ENCODE measurements around the gene SH3RF3. TPM values are rescaled to one million over a fixed set of nuclear protein-coding genes. Genes with fewer than 3 reads are reported as not detected.
A peak's percentile ranks its signal among the peaks of the same experiment; 100 is the strongest.

SH3RF3 gene
- total RNA-seq, 6 donors from 2014 or later, result 4.1 to 21.0 (median 8.0) TPM

GRCh38 chr2:109447251-109447661, 318.3 kb downstream of the SH3RF3 start:
- H3K9me3 ChIP-seq, result peaks cover 3 to 13% (median 8%) of the 10 kb centered on the region in 4 donors
- peaks cover 0 to 4% (median 0%) of the 10 kb centered on the region in 4 donors for H3K4me1 ChIP-seq
- peaks cover 0 to 16% (median 0%) of the 10 kb centered on the region in 4 donors for H3K36me3 ChIP-seq
- ATAC-seq (ENCODE audit: low FRiP score in 2 of 2), result peak in 1 of 2 donors; percentile 75
- WGBS, 2 donors, result 79 to 90% methylated on average over 9 of the region's 9 CpGs
- DNase-seq, result no peak
- TF ChIP-seq CTCF (IDR thresholded peaks at IDR 0.05) (no peak), POLR2AphosphoS5 (IDR thresholded peaks at IDR 0.05) (no peak), EP300 (IDR thresholded peaks at IDR 0.05) (no peak), POLR2A (IDR thresholded peaks at IDR 0.05) (no peak)
- H3K27ac ChIP-seq, result no peak overlapping the region
- no peaks in the 10 kb centered on the region for H3K27me3 ChIP-seq
- H3K4me3 ChIP-seq, result no peak overlapping the region

GRCh38 chr2:109447776-109448175, 318.8 kb downstream of the SH3RF3 start:
- ATAC-seq (ENCODE audit: low FRiP score in 2 of 2) (no peak), DNase-seq (no peak)
- no peak for TF ChIP-seq CTCF (IDR thresholded peaks at IDR 0.05)
- TF ChIP-seq EP300 (IDR thresholded peaks at IDR 0.05), result no peak
- TF ChIP-seq POLR2AphosphoS5 (IDR thresholded peaks at IDR 0.05), result no peak
- no peak for TF ChIP-seq POLR2A (IDR thresholded peaks at IDR 0.05)
- H3K36me3 ChIP-seq, result peaks cover 0 to 16% (median 0%) of the 10 kb centered on the region in 4 donors
- H3K4me1 ChIP-seq, result peaks cover 0 to 4% (median 0%) of the 10 kb centered on the region in 4 donors
- 47 to 85% methylated on average over 5 to 6 of the region's 6 CpGs for WGBS, 2 donors
- H3K9me3 ChIP-seq, result peaks cover 2 to 9% (median 6%) of the 10 kb centered on the region in 4 donors
- H3K27me3 ChIP-seq, result no peaks in the 10 kb centered on the region
- H3K27ac ChIP-seq, result no peak overlapping the region
- no peak overlapping the region for H3K4me3 ChIP-seq

DNA sequence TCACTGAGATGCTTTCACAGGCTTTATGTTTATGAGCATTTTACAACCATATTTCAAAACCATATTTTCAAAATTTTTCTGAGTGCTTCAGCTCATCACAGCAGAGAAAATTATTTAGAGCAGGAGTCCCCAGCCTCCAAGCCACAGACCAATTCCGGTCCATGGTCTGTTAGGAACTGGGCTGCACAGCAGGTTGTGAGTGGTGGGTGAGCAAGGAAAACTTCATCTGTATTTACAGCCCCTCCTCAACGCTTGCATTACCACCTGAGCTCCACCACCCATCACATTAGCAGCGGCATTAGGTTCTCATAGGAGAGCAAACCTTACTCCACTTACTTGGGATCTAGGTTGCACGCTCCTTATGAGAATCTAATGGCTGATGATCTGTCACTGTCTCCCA, 319.2 kb downstream of the SH3RF3 start:
- peaks cover 0 to 5% (median 1%) of the 10 kb centered on the region in 4 donors for H3K9me3 ChIP-seq
- ATAC-seq (ENCODE audit: low FRiP score in 2 of 2) (no peak), DNase-seq (no peak)
- peaks cover 0 to 16% (median 0%) of the 10 kb centered on the region in 4 donors for H3K36me3 ChIP-seq
- peaks cover 0 to 4% (median 0%) of the 10 kb centered on the region in 4 donors for H3K4me1 ChIP-seq
- H3K27ac ChIP-seq, result no peak overlapping the region
- H3K27me3 ChIP-seq, result no peaks in the 10 kb centered on the region
- H3K4me3 ChIP-seq, result no peak overlapping the region
- TF ChIP-seq POLR2AphosphoS5 (IDR thresholded peaks at IDR 0.05) (no peak), POLR2A (IDR thresholded peaks at IDR 0.05) (no peak), EP300 (IDR thresholded peaks at IDR 0.05) (no peak)
- 89 to 96% methylated on average over 4 of the region's 4 CpGs for WGBS, 2 donors

- Histone ChIP-seq H3K4me1 (peaks cover 0 to 4% (median 0%) of the 10 kb centered on the region in 4 donors), H3K27me3 (no peaks in the 10 kb centered on the region), H3K36me3 (peaks cover 0 to 16% (median 0%) of the 10 kb centered on the region in 4 donors), H3K9me3 (peaks cover 0 to 3% (median 0%) of the 10 kb centered on the region in 4 donors), H3K27ac (no peak overlapping the region), H3K4me3 (no peak overlapping the region)
- TF ChIP-seq POLR2AphosphoS5 (IDR thresholded peaks at IDR 0.05), result peak in 1 of 2 donors; percentile 7
- peak in 2 of 6 experiments; percentile 13 to 17 for TF ChIP-seq CTCF (IDR thresholded peaks at IDR 0.05)
- no peak for TF ChIP-seq EP300 (IDR thresholded peaks at IDR 0.05)
- peak; percentile 68 to 76 for DNase-seq
- no peak for ATAC-seq (ENCODE audit: low FRiP score in 2 of 2)
- WGBS, 2 donors, result 55 to 71% methylated on average over 8 to 19 of the region's 20 CpGs
Measured at GRCh38 chr2:109448946-109449788, 320.2 kb downstream of the SH3RF3 start.

GRCh38 chr2:109450574-109451273, 321.7 kb downstream of the SH3RF3 start:
- no peak overlapping the region for H3K27ac ChIP-seq
- no peak for ATAC-seq (ENCODE audit: low FRiP score in 2 of 2)

More at GRCh38 chr2:109450574-109451273, 321.7 kb downstream of the SH3RF3 start:
- H3K4me3 ChIP-seq, result no peak overlapping the region
- TF ChIP-seq CTCF (IDR thresholded peaks at IDR 0.05) (no peak), POLR2AphosphoS5 (IDR thresholded peaks at IDR 0.05) (no peak), EP300 (IDR thresholded peaks at IDR 0.05) (no peak), POLR2A (IDR thresholded peaks at IDR 0.05) (no peak)
- H3K36me3 ChIP-seq, result peaks cover 0 to 19% (median under 1%) of the 10 kb centered on the region in 4 donors
- no peak for DNase-seq
- H3K9me3 ChIP-seq, result no peaks in the 10 kb centered on the region
- WGBS, 2 donors, result 78 to 79% methylated on average over 12 of the region's 12 CpGs
- H3K27me3 ChIP-seq, result no peaks in the 10 kb centered on the region
- H3K4me1 ChIP-seq, result peaks cover 0 to 4% (median 0%) of the 10 kb centered on the region in 4 donors

Data from upper lobe of left lung (tissue), 6 donors.